ENCODE data around the gene RXRA.
A peak's percentile ranks its signal among the peaks of the same experiment; 100 is the strongest.

The RXRA gene

DNA sequence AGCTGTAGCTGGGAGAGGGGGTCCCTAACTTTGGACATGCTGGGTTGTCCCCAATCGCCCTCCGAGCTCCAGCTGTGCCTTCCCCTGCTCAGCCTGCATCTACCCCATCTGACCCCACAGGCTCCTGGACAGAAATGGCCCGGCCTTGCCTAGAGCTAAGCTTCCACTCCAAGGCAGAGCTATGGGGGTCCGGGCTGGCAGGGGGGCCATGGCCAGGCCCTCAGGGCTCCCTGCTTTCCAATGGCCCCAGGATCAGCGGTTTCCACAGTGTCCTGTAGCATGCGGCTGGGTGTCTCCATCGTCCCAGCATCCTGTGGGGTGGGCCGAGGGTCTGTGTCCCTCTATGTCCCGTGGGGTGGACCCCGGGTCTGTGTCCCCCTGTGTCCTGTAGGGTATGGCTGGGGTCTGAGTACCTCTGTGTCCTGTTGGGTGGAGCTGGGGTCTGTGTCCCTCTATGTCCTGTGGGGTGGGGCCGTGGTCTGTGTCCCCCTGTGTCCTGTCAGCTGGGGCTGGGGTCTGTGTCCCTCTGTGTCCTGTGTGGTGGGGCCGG is 130.6 kb downstream of the RXRA start:
- no peak for DNase-seq

DNA sequence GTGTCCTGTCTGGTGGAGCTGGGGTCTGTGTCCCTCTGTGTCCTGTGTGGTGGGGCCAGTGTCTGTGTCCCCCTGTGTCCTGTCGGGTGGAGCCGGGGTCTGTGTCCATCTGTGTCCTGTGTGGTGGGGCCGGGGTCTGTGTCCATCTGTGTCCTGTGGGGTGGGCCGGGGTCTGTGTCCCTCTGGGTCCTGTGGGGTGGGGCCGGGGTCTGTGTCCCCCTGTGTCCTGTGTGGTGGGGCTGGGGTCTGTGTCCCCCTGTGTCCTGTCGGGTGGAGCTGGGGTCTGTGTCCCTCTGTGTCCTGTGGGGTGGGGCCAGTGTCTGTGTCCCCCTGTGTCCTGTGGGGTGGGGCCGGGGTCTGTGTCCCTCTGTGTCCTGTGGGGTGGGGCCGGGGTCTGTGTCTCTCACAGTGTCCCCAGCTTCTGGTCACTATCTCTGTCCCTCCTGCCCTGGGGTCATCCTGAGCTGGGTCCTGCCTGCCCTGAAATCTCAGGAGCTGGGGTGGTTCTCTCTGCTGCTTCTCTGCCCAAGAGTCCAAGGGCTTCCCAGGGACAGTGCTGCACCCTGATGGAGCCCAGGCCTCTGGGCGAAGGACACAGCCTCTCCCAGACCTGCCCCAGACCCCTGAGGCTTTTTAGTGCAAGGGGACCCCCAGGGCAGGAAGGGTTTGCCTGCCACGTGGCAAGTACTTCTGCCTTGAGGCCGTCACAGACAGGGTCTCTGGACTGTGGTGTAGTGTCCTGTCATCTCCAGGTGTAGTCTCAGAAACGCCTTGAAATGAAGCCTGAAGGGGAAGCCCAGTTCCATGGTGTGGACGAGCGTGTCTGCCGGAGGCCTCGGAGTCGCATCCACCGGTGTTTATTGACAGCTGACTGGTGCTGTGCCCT is 131.3 kb downstream of the RXRA start:
- DNase-seq: no peak

DNA sequence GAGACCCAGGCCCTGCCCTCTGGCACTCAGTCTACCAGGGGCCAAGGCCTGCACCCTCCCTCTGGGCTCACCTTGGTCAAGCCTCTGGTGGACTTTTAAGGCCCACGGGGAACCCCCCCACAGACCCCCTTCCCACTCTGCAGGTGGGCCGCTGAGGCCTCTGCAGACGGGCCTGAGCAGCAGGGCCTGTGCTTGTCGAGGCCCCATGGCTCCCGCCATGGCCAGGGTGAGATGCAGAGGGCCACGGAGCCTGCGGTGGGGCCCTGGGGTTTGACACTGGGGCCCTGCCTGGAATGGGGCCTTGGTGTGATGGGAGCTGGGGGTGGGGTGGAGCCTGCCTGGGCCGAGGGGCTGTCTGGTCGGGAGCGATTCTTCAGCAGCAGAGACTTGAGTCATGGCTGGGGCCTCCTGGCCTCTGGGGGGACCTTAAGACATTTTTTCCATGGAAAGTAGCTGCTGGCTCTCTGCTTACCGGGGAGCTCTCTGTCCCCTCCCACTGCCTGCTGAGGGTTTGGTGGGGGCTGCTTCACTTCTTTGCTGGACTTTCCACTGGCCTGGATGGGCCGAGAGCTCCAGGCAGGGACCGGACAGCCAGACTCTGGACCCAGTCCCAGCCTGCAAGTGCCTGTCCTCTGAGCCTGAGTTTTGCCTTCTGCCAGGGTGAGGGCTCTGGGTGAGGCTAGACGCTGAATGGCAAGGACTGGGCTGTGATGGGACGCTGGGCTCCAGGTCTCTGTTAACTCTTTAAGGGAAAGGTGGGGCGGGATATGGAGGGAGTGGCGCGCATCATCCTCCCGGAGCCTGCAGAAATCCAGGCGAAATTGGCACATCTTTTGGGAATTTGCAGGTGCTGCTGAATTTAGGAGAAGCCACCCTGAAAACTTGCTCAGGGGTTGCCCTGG is 132.2 kb downstream of the RXRA start:
- no peak for DNase-seq

DNA sequence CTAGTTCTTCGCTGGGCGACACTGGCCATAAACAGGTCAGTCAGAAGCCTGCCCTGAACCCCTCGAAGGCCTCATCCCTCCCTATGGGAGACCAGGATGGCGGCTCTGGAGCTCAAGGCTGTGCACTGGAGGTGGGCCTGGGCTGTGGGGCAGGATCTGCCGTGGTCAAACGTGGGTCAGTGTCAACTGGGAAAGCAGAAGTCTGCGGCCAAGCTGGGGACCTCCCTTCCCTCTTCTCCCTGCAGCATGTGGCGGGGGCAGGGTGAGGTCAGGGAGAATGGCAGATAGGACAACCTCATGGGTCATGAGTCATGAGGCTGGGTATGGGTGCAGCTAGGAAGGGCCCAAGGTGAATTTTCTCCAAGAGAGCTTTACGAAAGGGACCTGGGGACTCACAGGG is 132.9 kb downstream of the RXRA start:
- DNase-seq: no peak

DNA sequence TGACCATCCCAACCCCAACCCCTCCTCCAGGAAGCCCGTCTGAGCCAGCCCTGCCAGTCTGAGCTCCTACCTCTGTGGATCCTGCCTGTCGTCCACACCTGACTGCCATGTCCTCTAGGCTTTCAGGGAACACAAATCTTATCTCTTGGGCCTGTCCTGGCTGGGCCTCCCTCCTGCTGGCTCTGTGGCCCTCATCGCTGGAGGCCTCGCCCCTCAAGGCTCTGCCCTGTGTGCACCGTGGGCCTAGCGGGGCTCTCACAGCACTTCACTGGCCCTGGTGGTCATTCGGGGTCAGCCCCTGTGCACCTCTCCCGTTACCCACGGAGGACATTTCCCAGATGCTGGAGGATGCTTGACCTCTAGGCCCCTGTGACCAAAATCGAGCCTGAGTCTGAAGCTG is 133.3 kb downstream of the RXRA start:
- DNase-seq: no peak

DNA sequence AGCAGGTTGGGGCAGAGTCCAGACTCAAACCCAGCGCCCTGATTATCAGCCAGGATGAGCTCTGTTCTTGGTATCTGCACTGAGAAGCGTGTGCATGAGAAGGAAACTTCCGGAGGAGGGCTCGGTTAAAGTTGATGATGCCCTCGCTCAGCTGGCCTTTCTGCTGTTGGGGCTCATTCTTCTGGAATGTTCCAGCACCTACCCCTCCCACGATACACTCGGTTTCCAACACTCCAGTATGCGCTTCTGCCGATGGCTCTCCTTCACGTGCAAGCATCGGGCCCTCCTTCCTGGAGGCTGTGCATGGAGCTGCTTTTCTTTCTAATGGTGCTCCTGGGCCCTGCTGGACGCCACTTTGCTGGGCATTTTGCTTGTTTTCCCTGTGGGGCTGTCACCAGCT is 134.0 kb downstream of the RXRA start:
- DNase-seq: no peak

DNA sequence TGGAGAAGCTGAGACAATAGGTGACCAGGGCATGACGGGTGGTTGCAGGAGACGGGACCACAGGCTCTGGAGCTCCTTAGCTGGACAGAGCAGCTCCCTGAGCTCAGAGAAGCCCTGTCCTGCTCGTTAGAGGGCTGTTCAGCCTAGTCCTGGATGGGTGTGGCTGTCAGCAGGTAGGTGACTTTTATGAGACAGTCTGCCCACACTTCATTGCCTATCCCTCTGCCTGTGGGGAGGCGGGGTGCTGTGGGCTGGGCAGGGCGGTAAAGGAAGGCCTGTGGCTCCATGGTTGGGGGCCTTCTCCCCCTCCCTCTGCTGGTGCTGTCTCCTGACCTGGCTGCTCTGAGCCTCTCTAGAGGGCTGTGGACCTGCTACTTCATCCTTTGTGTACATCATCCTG is 134.6 kb downstream of the RXRA start:
- DNase-seq: no peak

DNA sequence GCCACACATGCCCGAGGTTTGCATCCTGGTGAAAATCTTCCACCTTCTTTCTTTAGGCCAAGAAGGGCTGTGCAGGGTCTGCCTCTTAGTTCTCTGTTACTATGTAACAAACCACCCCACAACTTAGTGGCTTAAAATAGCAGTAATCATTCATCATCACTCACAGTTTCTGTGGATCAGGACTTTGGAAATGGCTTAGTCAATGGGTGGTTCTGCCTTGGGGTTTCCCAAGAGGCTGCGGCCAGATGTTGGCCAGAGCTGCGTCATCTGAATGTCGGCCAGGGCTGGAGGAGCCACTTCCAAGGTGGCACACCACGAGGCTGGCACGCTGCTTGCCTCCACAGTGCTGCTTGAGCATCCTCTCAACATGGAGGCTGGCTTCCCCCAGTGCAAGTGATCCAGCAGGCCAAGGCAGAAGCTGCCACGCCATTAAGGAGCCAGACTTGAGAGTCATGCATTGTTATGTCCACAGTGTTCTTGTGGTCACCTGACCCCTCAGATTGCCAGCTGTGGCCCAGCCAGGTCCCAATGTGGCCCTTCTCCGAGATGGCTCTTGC is 135.2 kb downstream of the RXRA start:
- no peak for DNase-seq

DNA sequence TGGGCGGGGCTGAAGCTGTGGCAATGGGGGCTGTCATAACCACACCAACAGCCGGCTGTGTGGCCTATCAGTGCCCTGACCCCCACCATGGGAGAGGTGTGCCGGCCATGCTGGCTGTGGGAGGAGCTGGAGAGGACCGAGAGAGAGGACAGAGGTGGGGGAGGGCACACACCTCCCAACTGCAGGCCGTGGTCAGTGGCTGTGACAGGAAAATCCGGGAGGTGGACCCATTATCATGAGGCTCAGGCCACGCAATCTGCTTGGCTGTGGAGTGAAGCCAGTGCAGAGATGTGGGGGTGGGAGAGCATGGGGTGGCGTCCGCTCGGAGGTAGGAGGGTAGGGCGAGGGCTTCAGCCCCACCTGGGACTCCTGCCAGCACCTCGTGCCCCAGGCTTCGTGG is 136.1 kb downstream of the RXRA start:
- DNase-seq: no peak

DNA sequence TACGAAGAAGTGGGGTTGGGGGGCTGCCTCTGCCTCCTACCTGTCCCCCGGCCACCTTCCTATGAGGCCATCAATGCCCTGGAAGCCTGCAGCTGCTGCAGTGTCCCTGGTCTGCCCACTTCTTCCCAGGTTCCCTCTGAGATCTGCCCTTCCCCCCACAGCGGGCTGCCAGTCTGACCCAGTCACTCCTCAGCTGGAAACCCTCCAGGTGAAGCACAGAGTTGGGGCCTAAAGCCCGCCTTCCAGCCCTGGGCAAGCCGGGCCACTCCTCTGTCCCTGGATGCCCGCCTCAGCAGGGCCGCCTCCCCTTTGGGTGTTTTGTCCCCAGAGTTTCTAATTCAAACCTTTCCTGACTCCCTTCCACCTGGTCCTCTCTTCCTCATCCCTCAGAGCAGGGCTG is 137.0 kb downstream of the RXRA start:
- no peak for DNase-seq

DNA sequence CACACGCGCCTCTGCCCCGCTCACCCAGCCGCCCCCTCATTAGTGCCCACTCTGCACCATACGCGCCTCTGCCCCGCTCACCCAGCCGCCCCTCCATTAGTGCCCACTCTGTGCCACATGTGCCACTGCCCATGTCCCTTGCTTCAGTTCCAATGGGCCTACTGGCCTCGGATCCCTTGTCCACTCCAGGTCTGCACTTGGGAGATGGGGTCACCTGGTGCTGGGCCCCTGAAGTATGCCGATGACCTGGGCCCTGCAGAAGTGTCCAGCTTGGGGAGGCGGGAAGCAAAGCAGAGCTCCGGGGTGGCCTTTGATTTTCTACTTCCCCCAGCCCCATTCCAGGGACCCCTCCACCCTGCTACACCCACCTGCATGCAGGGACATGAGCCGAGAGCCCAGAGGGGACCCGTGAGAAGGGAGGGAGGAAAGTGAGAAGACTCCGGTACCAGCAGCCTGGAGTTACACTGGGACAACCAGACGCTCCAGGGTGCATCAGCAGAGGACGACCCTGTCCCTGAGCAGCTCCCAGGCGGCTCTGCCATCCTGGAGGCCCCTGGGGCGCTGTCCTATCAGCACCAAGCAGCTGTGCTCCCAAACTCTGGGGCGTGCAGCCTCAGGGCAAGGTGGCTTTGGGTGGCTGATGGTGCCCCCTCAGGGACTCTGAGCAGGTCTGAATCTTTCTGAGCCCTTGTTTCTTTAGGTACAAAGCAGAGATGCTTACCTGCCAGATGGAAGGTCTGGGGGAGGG is 140.8 kb downstream of the RXRA start:
- no peak for DNase-seq

DNA sequence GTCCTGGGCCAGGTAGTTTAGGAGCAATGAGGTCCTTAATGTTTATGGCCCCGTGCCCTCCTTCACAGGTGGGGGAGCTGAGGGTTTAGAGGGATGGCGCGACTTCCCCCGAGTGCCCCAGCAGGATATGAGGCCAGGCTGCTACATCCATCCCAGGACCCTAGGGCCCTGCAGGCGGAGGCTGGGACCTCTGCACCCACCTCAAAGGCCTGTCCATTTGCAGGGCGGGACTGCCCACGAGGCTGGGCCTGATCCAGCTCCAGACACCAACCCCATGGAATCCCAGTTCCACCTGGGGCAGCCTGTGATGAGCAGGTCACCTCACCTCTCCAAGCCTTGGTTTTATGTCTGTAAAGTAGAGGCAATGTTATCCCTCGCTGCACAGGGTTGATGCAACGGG is 142.1 kb downstream of the RXRA start:
- DNase-seq: no peak

DNA sequence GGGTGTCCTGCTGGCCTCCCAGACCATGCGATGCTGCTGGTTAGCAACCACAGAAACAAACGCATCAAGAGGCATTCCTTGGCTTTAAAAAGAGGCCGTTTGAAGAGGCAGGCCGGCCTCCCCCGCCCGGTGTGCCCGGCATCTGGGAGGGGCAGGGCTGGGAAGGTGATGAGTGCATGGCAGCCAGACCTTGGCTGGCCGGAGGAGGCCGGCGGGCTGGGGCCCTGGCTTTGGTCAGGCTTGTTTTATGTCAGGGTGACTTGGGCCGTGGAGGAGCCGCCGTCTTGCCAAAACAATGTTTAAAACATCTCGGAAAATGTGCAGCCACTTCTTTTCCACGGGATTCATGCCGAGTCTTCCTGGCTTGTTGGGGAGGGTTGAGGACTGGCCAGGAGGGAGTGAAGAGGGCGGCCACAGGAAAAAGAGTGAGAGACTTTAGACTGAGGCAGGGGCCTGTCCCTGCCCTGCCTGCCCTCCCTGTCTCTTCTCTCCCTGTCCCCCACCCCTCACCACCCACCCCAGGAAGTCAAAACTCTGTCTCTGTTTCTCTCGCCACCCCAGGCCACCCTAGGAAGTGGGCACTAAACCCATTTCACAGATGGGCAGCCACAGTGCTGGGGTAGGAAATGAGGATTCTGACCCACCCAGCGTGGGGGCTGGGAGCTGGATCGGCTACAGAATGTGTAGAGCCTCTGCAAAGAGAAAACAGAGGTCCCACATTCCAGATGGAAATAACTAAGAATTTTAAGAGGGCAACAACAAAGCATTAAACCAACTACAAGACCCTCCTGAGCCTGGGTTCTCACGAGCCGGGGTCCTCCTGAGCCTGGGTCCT is 143.0 kb downstream of the RXRA start:
- no peak for DNase-seq

DNA sequence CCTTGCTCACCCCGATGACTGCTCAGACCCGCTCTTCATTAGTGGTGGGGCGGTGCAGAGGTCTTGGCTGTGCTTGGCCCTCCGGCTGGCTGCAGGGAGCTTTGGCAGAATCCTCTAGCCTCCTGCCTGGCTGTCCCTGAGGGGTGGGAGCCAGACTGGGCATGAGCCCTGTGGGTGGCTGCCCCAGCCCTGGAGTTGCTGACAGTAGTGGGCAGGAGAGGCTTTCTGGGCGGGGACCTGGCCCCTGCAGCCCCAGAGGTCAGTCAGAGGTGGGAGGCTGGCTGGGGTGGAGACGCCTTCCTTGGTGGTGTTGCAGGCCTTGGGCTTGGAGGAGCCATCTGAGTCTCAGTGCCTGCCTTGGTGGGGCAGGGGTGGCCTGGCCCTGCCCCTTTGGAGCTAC is 146.0 kb downstream of the RXRA start:
- DNase-seq: no peak

DNA sequence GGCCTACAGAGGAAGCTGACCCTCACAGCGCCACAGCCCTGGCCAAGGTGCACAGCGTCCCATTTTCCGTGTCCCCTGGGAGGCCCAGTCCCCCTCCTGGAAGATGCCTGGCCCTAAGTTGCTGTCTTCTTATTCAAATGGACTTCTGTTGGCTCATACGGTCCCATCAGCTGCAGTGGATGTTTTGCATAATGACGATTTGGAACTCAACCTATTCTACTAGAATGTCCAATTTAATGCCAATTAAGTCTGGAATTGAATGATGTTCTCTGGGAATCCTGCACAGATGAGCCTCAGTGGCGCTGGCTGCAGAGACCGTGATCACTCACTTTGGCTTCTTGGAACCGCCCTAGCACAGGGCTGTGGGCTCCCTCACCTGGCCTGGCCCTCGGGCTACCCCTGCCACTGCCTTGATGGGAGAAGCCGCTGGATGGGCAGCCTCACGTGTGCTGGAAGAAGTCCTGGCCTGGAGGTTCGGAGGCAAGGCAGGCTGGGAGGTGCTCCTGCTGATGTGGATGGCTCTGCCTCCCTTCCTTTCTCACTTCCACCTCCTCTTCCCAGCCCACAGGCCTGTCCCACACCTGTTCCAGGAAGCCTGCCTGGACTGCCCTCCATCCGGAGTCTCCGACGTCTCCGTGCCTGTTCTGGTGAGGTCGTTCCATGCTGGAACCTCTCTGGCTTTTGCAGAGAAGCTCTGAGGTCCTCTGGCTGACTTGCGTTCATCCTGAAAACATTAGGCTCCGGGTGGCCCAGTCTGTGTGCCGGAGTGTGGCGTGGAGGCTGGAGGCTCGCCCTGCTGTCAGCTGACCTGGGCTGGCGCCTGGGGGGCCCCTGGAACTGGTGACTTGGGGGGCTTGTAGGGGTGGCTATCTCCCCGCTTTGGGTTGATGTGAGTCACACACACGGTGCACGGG is 147.1 kb downstream of the RXRA start:
- DNase-seq: no peak

DNA sequence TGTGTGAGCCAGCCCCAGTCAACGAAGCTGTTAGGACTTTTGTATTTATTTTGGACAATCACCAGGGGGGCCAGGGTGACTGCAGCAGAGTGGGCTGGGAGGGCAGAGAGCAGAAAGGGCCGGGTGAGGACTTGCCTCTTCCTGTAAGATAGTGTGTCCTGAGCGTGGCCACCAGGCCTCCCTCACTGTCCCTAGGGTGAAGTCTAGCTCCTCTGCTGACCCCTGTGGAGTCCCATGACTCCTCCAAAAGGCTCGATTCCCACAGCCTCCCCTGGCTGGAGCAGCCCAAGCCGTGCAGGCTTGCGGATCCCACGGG is 147.8 kb downstream of the RXRA start:
- DNase-seq: no peak

DNA sequence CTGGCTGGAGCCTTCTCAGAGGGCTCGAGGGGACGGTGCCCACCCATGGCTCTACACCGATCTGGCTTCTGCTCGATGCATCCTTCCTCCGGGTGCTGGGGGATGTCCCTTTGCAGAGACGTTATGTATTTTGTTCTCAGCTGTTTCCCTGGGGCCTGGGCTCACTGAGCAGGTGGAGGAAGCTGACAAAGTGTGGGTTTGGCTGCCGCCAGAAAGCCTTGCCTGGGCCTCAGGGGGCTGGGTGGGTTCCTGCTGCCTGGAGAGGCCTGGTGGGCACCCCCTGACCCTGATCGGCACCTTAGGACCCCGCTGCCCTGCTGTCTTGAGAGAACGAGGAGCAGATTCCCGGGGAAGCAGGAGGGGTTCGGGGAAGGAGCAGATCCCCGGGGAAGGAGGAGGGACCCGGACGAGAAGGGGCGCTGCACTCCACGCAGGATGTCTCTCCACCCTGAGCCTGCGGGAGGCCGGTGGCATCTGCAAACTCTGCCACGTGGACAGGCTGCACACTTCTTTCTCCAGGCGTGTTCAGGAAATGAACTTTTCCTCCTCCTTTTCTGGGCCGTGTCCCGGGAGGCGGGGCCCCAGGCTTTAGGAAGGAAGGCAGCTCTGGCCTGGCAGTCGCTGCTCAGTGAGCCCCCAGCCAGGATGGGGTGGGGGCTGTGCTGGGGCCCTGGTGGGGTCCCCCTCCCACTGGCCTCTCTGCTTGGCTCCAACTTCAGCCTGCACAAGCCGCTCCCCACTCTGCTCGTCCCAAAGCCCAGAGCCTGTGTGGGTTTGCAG is 148.9 kb downstream of the RXRA start:
- peak; percentile 18 for DNase-seq

DNA sequence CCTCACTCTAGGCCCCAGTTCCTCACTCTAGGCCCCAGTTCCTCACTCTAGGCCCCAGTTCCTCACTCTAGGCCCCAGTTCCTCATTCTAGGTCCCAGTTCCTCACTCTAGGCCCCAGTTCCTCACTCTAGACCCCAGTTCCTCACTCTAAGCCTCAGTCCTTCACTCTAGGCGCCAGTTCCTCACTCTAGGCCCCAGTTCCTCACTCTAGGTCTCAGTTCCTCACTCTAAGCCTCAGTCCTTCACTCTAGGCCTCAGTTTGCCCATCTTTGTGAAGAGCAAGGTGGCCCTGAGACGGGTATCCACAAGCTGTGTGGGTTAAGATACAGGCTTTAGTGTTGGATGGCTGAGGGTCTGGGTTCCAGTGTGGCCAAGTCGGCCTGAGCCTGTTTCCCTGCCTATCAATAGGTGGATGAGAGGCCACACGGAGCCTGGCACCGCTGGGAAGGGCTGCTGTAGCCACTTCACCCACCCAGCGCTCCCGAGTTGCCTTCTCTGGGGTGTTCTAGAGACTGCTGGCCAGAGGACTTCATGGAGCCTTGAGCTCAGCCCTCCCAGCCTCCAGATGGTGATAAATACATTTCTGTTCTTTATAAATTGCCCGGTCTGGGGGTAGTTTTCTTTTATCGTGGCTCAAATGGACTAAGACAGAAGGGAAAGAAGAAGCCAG is 150.2 kb downstream of the RXRA start:
- DNase-seq: no peak

DNA sequence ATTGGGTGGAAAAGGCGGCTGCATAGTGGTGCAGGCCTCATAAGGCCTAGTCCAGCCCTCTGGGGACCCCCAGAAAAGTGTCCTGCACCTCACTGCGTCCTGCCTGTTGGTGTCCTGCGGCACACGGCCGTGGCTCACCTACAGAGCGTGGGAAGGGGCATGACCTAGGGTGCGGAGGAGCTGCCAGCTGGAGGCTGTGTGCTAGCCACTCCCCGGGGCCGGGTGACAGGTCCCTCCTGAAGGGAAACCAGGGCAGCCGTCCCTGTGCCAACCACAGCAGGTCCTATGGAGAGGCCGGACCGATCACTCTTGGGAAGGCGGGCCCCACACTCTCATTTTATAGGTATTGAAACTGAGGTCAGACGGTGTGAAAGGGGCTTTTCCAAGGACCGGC is 150.7 kb downstream of the RXRA start:
- no peak for DNase-seq

All from hematopoietic multipotent progenitor cell treated with erythropoietin and hydrocortisone succinate and interleukin-3 and kit ligand, for 6 days (in vitro differentiated cells).